Adrenal gland (tissue), 5 donors: ENCODE results near the gene ARMH3.

ENCODE experiments used
- CTCF ChIP-seq, 6 experiments: fragments of 450-650 bp in 4 of 6; fragments of 200-600 bp in 2 of 6; sonication (generic) in 1 of 6; IDR thresholded peaks; 1 replicate in 5 of 6; 2 replicates in 1 of 6; pipeline versions ENCODE4 v1.5.1 to v1.8.0; 2016 to 2021; ENCODE audit warnings: antibody characterized with exemption in 6 of 6, mild to moderate bottlenecking in 2 of 6, moderate library complexity in 1 of 6
- POLR2A ChIP-seq, 2 donors: fragments of 450-650 bp; IDR thresholded peaks; one replicate each; pipeline ENCODE4 v1.6.1; 2017; ENCODE audit warnings: antibody characterized with exemption in 2 of 2, mild to moderate bottlenecking in 2 of 2, moderate library complexity in 1 of 2
- donor health status: DM: no; HTN: no; CAD: no.

GRCh38 chr10:101827919-101828600 lies 227.9 kb downstream of the ARMH3 start:
- TF ChIP-seq CTCF (IDR thresholded peaks at IDR 0.05) (no peak), POLR2A (IDR thresholded peaks at IDR 0.05) (no peak)
